Measurements from ENCODE around the gene TMA7. TPM values are rescaled to one million over a fixed set of nuclear protein-coding genes. Genes with fewer than 3 reads are reported as not detected.
A peak's percentile ranks its signal among the peaks of the same experiment; 100 is the strongest.

The TMA7 gene
- total RNA-seq, 2 experiments from 2014 or later = 250 to 313 TPM

GRCh38 chr3:48467110-48467454, 27.0 kb downstream of the TMA7 start:
- ChIA-PET POLR2A (interaction anchor here (0.7 kb wide), 1 partner anchor 27 kb away, joined by 3 read pairs; the partner anchor contains the start of genes CCDC51 and TMA7), CTCF (ENCODE audit: unreplicated experiment) (no interaction called here)
- peak overlapping the region; percentile 59 for H3K27ac ChIP-seq (ENCODE audit: low read depth, low read length, poor library complexity, severe bottlenecking)
- H3K36me3 ChIP-seq (ENCODE audit: insufficient read depth, low read length) = peaks cover 36% of the 10 kb centered on the region
- DNase-seq (ENCODE audit: low spot score) = no peak
- no peaks in the 10 kb centered on the region; the same call in 1 of the 2 replicates for H4K20me1 ChIP-seq (ENCODE audit: insufficient read depth, low read length)
- H3K4me2 ChIP-seq (ENCODE audit: low read length) = peak overlapping the region; percentile 86
- TF ChIP-seq CTCF (conservative IDR thresholded peaks at IDR 0.05; ENCODE audit: low read length) (no peak), EZH2phosphoT487 (IDR thresholded peaks at IDR 0.05; ENCODE audit: borderline replicate concordance, low read depth, low read length) (no peak)
- intact Hi-C loops (cut with micrococcal nuclease; ENCODE audit: unreplicated experiment) = loop anchor here (2.0 kb wide), 1 partner anchor 20 kb away; the partner anchor contains the start of gene ATRIP
- peaks cover 63% of the 10 kb centered on the region for H3K4me1 ChIP-seq (ENCODE audit: insufficient read depth, low read length, poor library complexity, severe bottlenecking)
- peaks cover 47% of the 10 kb centered on the region for H3K79me2 ChIP-seq (ENCODE audit: insufficient read depth, low read depth, low read length)
- no peaks in the 10 kb centered on the region for H3K9me2 ChIP-seq (ENCODE audit: insufficient read depth, low read length)
- H2AFZ ChIP-seq (ENCODE audit: low read length) = no peak overlapping the region
- peak overlapping the region; percentile 72 for H3K4me3 ChIP-seq (ENCODE audit: low read depth, low read length, poor library complexity, severe bottlenecking)
- no peaks in the 10 kb centered on the region for H3K9me3 ChIP-seq (ENCODE audit: low read length)
- BruUV-seq (replicated peaks) = no TSS peak

- DNase-seq (ENCODE audit: low spot score) = no peak
- Histone ChIP-seq H3K4me2 (ENCODE audit: low read length) (peak overlapping the region; percentile 86), H3K4me1 (ENCODE audit: insufficient read depth, low read length, poor library complexity, severe bottlenecking) (peaks cover 64% of the 10 kb centered on the region), H3K36me3 (ENCODE audit: insufficient read depth, low read length) (peaks cover 35% of the 10 kb centered on the region), H2AFZ (ENCODE audit: low read length) (no peak overlapping the region), H3K27ac (ENCODE audit: low read depth, low read length, poor library complexity, severe bottlenecking) (peak overlapping the region; percentile 15), H3K79me2 (ENCODE audit: insufficient read depth, low read depth, low read length) (peaks cover 51% of the 10 kb centered on the region), H3K4me3 (ENCODE audit: low read depth, low read length, poor library complexity, severe bottlenecking) (peak overlapping the region; percentile 72), H4K20me1 (ENCODE audit: insufficient read depth, low read length) (no peaks in the 10 kb centered on the region; the same call in 1 of the 2 replicates), H3K9me2 (ENCODE audit: insufficient read depth, low read length) (no peaks in the 10 kb centered on the region), H3K9me3 (ENCODE audit: low read length) (no peaks in the 10 kb centered on the region)
- intact Hi-C loops (cut with micrococcal nuclease; ENCODE audit: unreplicated experiment) = loop anchor here (2.0 kb wide), 1 partner anchor 21 kb away; the partner anchor contains the start of gene ATRIP
- CTCF ChIA-PET (ENCODE audit: unreplicated experiment) = no interaction called here
- no TSS peak for BruUV-seq (replicated peaks)
- POLR2A ChIA-PET = interaction anchor here (0.7 kb wide), 1 partner anchor 28 kb away, joined by 3 read pairs; the partner anchor contains the start of genes CCDC51 and TMA7
- TF ChIP-seq EZH2phosphoT487 (IDR thresholded peaks at IDR 0.05; ENCODE audit: borderline replicate concordance, low read depth, low read length) (no peak), CTCF (conservative IDR thresholded peaks at IDR 0.05; ENCODE audit: low read length) (no peak)
Observed at GRCh38 chr3:48467473-48468267, 27.6 kb downstream of the TMA7 start.

- H3K9me3 ChIP-seq (ENCODE audit: low read length) = no peaks in the 10 kb centered on the region
- H3K36me3 ChIP-seq (ENCODE audit: insufficient read depth, low read length) = peaks cover 33% of the 10 kb centered on the region
- H3K9me2 ChIP-seq (ENCODE audit: insufficient read depth, low read length) = no peaks in the 10 kb centered on the region
- H3K79me2 ChIP-seq (ENCODE audit: insufficient read depth, low read depth, low read length) = peaks cover 51% of the 10 kb centered on the region
- BruUV-seq (replicated peaks) = no TSS peak
- H3K4me1 ChIP-seq (ENCODE audit: insufficient read depth, low read length, poor library complexity, severe bottlenecking) = peaks cover 67% of the 10 kb centered on the region
- no peak overlapping the region for H2AFZ ChIP-seq (ENCODE audit: low read length)
- no peaks in the 10 kb centered on the region; the same call in 1 of the 2 replicates for H4K20me1 ChIP-seq (ENCODE audit: insufficient read depth, low read length)
- H3K4me3 ChIP-seq (ENCODE audit: low read depth, low read length, poor library complexity, severe bottlenecking) = no peak overlapping the region
- POLR2A ChIA-PET = no interaction called here
- no peak for DNase-seq (ENCODE audit: low spot score)
- H3K4me2 ChIP-seq (ENCODE audit: low read length) = peak overlapping the region; percentile 86
- CTCF ChIA-PET (ENCODE audit: unreplicated experiment) = no interaction called here
- TF ChIP-seq CTCF (conservative IDR thresholded peaks at IDR 0.05; ENCODE audit: low read length) (no peak), EZH2phosphoT487 (IDR thresholded peaks at IDR 0.05; ENCODE audit: borderline replicate concordance, low read depth, low read length) (no peak)
- peak overlapping the region; percentile 15 for H3K27ac ChIP-seq (ENCODE audit: low read depth, low read length, poor library complexity, severe bottlenecking)
- intact Hi-C loops (cut with micrococcal nuclease; ENCODE audit: unreplicated experiment) = no loop called here
Observed at GRCh38 chr3:48468329-48468731, 28.3 kb downstream of the TMA7 start.
